Uterus (tissue), 4 donors: ENCODE data around the gene DDX39A. TPM values are rescaled to one million over a fixed set of nuclear protein-coding genes. Genes with fewer than 3 reads are reported as not detected.

Experiments
- DNase-seq, 2 donors: peaks; one replicate each; pipeline ENCODE4 v3.0.0-alpha.2; 2019 to 2020
- H3K27ac ChIP-seq, 2 donors: fragments of 200-600 bp; sonication (generic); 1 replicate in 1 of 2; 2 replicates in 1 of 2; pipeline ENCODE4 v1.5.1; 2016 to 2018
- H3K27me3 ChIP-seq, 2 donors: fragments of 200-600 bp; sonication (generic); one replicate each; pipeline ENCODE4 v1.5.1; 2018 to 2019; ENCODE audit warnings: control low read depth in 1 of 2
- H3K36me3 ChIP-seq, 2 donors: fragments of 200-600 bp; sonication (generic); one replicate each; pipeline ENCODE4 v1.5.1; 2019; ENCODE audit warnings: control low read depth in 1 of 2
- H3K4me1 ChIP-seq, 2 donors: fragments of 200-600 bp; sonication (generic); one replicate each; pipeline ENCODE4 v1.5.1; 2018 to 2019; ENCODE audit warnings: control low read depth in 1 of 2
- H3K4me3 ChIP-seq, 2 donors: fragments of 200-600 bp; sonication (generic); 1 replicate in 1 of 2; 2 replicates in 1 of 2; pipeline ENCODE4 v1.5.1; 2018 to 2019; ENCODE audit warnings: mild to moderate bottlenecking in 1 of 2
- H3K9me3 ChIP-seq, 2 donors: fragments of 200-600 bp; sonication (generic); one replicate each; pipeline ENCODE4 v1.5.1; 2019; ENCODE audit warnings: control low read depth in 1 of 2
- POLR2A ChIP-seq, 2 donors: fragments of 450-650 bp; IDR thresholded peaks; one replicate each; pipeline ENCODE4 v1.6.1; 2016; ENCODE audit warnings: antibody characterized with exemption in 2 of 2, mild to moderate bottlenecking in 1 of 2, moderate library complexity in 1 of 2
- intact Hi-C: fragments of 100-400 bp; cut with DNase I; formaldehyde crosslinking; loops from one replicate; pipeline ENCODE4 v1.15.1; 2023; ENCODE audit warnings: low total_unique reads
- total RNA-seq, 4 donors: library from RNA; depleted of rRNA in 3 of 4; stranded (reverse); fragments of >200 nt in 3 of 4; gene quantifications; one replicate each; pipeline versions ENCODE4 v1.1.0 to v1.2.4, GENCODE V29; 2014 to 2023
- TF ChIP-seq, protein P1 (sequence below), 4 experiments: fragments of 200-600 bp in 2 of 4; fragments of 450-650 bp in 2 of 4; sonication (generic) in 2 of 4; IDR thresholded peaks; one replicate each; pipeline ENCODE4 v1.5.1; 2016 to 2019; ENCODE audit warnings: antibody characterized with exemption in 4 of 4, mild to moderate bottlenecking in 2 of 4, moderate library complexity in 1 of 4
- donor health status: DM: yes; HTN: yes; CAD: no.

The DDX39A gene
- total RNA-seq, 4 donors from 2014 or later, result 41.3 to 91.2 (median 52.8) TPM

DNA sequence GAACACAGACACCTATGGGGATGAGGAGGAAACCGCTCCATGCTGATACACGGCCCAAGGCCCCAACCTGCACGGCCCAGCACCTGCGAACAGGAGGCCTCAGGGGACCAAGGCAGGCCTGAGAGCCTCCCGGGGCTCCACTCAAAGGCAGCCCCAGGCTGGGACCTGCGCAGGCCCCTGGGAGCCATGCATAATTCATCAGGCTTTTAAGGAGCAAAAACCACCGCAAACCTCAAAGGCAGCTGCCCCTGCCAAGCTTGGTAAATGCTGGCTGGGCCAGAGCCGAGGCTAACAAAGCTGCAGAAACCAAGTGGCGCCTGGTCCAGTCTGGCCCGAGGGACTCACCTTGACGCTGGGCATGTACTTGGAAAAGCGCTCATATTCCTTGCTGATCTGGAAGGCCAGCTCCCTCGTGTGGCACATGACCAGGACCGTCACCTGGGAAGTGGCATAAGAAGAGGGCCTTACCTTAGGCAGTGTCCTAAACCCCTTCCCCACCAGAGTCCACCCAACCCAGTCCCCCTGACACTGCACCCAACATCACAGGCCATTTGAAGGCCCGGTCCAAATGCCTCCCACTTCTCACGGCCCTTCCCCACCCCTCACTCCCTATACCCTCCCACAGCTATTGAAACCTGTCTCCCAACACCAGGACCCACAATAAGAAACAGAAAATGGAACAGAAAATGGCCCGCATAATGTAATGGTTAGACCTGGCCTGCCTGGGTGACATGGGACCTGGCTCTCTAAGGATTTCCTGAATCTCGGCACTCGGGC is 7.8 kb downstream of the DDX39A start:
- Histone ChIP-seq H3K4me1 (peaks cover 0 to 3% of the 10 kb centered on the region in 2 donors), H3K36me3 (no peaks in the 10 kb centered on the region)

DNA sequence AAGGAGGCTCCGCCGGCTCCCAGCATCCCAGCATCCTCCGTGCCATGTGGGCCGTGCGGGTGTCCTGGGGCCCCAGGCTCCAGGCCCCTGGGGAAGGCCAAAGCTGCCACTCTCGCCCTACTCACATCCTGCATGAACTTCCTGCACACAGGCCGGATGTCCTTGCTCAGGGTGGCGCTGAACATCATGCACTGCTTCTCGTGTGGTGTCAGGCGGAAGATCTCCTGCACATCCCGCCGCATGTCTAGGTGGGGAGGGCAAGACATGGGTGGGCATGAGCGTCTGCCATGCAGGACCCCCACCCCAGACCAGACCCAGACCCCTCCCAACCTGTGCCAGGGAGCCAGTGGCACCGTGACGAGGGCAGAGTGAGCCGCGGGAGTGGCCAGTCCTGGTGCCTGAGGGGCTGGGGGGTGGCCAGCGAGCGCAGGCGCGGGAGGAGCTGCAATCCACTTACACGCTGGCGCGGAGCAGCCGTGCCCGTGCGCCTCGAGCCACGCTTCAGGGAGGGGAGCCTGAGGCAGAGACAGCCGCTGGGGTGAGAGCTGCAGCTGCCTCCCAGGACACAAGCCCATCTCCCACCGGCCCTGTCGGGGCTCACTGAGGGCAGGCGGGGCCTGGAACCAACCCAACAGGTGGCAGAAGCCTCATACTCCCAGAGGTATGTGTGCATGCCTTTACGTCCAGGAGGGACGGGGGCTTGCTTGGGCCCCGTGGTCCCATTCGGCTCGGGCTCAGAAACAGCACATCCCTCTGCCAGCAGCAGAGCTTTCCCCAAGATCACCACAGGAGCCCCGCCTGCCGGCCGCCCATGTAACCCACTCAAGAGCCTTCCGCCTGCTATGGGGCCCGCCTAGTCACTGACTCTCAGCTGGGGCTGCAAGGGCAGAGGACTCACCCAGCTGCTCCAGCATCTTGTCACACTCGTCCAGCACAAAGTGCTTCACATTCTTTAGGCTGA is 8.8 kb downstream of the DDX39A start:
- H3K36me3 ChIP-seq, result no peaks in the 10 kb centered on the region
- no peaks in the 10 kb centered on the region for H3K9me3 ChIP-seq
- TF ChIP-seq, protein P1, sequence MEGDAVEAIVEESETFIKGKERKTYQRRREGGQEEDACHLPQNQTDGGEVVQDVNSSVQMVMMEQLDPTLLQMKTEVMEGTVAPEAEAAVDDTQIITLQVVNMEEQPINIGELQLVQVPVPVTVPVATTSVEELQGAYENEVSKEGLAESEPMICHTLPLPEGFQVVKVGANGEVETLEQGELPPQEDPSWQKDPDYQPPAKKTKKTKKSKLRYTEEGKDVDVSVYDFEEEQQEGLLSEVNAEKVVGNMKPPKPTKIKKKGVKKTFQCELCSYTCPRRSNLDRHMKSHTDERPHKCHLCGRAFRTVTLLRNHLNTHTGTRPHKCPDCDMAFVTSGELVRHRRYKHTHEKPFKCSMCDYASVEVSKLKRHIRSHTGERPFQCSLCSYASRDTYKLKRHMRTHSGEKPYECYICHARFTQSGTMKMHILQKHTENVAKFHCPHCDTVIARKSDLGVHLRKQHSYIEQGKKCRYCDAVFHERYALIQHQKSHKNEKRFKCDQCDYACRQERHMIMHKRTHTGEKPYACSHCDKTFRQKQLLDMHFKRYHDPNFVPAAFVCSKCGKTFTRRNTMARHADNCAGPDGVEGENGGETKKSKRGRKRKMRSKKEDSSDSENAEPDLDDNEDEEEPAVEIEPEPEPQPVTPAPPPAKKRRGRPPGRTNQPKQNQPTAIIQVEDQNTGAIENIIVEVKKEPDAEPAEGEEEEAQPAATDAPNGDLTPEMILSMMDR (IDR thresholded peaks at IDR 0.05), result no peak
- no peak for TF ChIP-seq POLR2A (IDR thresholded peaks at IDR 0.05)
- H3K27me3 ChIP-seq, result no peaks in the 10 kb centered on the region
- H3K4me3 ChIP-seq, result no peak overlapping the region
- intact Hi-C loops, result no loop called here
- H3K4me1 ChIP-seq, result no peaks in the 10 kb centered on the region
- DNase-seq, result no peak
- no peak overlapping the region for H3K27ac ChIP-seq

More for the DNA sequence above, 7.8 kb downstream of the DDX39A start:
- H3K4me3 ChIP-seq, result no peak overlapping the region
- H3K27ac ChIP-seq, result no peak overlapping the region
- TF ChIP-seq POLR2A (IDR thresholded peaks at IDR 0.05), result no peak
- TF ChIP-seq, protein P1 (IDR thresholded peaks at IDR 0.05), result no peak
- intact Hi-C loops, result no loop called here
- no peaks in the 10 kb centered on the region for H3K9me3 ChIP-seq
- no peak for DNase-seq
- no peaks in the 10 kb centered on the region for H3K27me3 ChIP-seq

DNA sequence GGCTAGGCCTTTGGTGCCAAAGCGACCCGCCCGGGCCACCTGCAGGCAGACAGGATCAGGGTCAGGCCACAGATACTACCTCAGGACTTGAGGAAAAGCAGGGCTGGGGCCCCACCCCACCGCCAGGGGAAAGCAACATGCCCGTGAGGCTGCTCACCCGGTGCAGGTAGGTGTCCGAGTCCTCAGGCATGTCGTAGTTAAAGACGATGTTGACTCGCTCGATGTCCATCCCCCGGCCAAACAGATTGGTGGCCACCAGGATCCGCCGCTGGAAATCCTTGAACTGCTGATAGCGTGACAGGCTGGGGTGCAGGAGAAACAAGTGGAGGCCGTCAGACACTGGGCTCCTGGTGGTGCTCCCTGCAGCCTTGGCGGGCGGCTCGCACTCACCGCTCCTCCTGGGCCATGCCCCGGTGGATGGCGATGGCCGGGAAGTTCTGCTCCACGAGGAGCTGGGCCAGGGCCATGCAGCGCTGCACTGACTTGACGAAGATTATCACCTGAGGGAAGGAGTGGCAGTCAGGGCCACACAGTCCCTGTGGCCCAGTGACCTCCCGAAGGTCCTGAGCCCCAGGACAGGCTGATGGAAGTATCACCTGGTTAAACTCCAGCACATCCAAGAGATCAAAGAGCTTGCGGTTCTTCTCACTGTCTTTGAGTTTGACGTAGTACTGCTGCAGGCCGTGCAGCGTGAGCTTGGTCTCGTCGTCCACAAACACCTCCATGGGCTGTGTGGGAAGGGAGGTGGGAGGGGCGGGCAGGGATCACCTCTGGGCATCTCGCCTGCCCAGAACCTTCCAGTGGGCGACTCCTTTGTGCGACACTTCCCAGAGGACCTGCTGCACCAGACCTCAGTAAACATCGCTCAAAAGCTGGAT is 9.8 kb downstream of the DDX39A start:
- no peaks in the 10 kb centered on the region for H3K36me3 ChIP-seq
- no peak for DNase-seq
- no peak overlapping the region for H3K27ac ChIP-seq
- intact Hi-C loops, result no loop called here
- TF ChIP-seq, protein P1 (IDR thresholded peaks at IDR 0.05), result no peak
- TF ChIP-seq POLR2A (IDR thresholded peaks at IDR 0.05), result no peak
- no peaks in the 10 kb centered on the region for H3K27me3 ChIP-seq
- no peaks in the 10 kb centered on the region for H3K9me3 ChIP-seq
- no peak overlapping the region for H3K4me3 ChIP-seq
- H3K4me1 ChIP-seq, result no peaks in the 10 kb centered on the region

DNA sequence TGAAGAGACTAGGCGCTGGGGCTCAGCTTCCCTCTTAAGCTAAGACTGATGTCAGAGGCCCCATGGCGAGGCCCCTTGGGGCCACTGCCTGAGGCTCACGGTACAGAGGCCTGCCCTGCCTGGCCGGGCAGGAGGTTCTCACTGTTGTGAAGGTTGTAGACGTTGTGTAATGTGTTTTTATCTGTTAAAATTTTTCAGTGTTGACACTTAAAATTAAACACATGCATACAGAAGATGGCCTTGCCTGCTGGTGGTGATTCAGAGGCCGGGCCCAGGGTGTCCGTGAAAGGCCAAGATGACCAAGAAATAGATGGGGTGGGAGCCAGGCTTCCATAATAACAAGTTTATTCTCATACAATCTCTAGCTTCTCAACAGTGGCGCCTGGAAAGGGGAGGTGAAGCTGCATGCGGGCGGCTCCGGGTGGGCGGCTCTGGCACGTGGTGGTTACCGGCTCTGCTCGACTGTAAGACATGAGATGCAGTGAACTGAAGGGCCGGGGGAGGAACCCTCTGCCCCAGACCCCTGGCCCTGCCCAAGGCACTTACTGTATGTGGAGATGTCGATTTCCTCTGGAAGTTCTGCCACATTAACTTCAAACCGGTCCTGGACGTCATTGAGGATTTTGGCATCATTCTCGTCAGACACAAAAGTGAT is 10.5 kb downstream of the DDX39A start:
- H3K4me3 ChIP-seq, result no peak overlapping the region
- intact Hi-C loops, result no loop called here
- H3K36me3 ChIP-seq, result no peaks in the 10 kb centered on the region
- no peak overlapping the region for H3K27ac ChIP-seq
- no peak for TF ChIP-seq POLR2A (IDR thresholded peaks at IDR 0.05)
- TF ChIP-seq, protein P1 (IDR thresholded peaks at IDR 0.05), result no peak
- no peaks in the 10 kb centered on the region for H3K9me3 ChIP-seq
- H3K27me3 ChIP-seq, result no peaks in the 10 kb centered on the region
- no peaks in the 10 kb centered on the region for H3K4me1 ChIP-seq
- DNase-seq, result no peak
